ENCODE measurements around the gene NDUFAF5.

The NDUFAF5 gene

GRCh38 chr20:13819885-13820645 is 35.2 kb downstream of the NDUFAF5 start:
- DNase-seq (ENCODE audit: low read depth), result peak; percentile 87
- H3K4me3 ChIP-seq (ENCODE audit: low read length), result no peak overlapping the region
- peak; percentile 57 for TF ChIP-seq CTCF (IDR thresholded peaks at IDR 0.05; ENCODE audit: insufficient read depth, low read depth, low read length, missing control alignments)

- peak; percentile 81 for DNase-seq (ENCODE audit: low read depth)
- H3K4me3 ChIP-seq (ENCODE audit: low read length), result no peak overlapping the region
- no peak for TF ChIP-seq CTCF (IDR thresholded peaks at IDR 0.05; ENCODE audit: insufficient read depth, low read depth, low read length, missing control alignments)
Measured at GRCh38 chr20:13821876-13822275, 37.0 kb downstream of the NDUFAF5 start.

GRCh38 chr20:13822459-13822858 is 37.6 kb downstream of the NDUFAF5 start:
- DNase-seq (ENCODE audit: low read depth), result no peak
- no peak for TF ChIP-seq CTCF (IDR thresholded peaks at IDR 0.05; ENCODE audit: insufficient read depth, low read depth, low read length, missing control alignments)
- H3K4me3 ChIP-seq (ENCODE audit: low read length), result no peak overlapping the region

- H3K4me3 ChIP-seq (ENCODE audit: low read length), result no peak overlapping the region
- no peak for TF ChIP-seq CTCF (IDR thresholded peaks at IDR 0.05; ENCODE audit: insufficient read depth, low read depth, low read length, missing control alignments)
- no peak for DNase-seq (ENCODE audit: low read depth)
Measured at GRCh38 chr20:13824459-13824858, 39.6 kb downstream of the NDUFAF5 start.

GRCh38 chr20:13825465-13825864 is 40.6 kb downstream of the NDUFAF5 start:
- no peak overlapping the region for H3K4me3 ChIP-seq (ENCODE audit: low read length)
- DNase-seq (ENCODE audit: low read depth), result no peak
- no peak for TF ChIP-seq CTCF (IDR thresholded peaks at IDR 0.05; ENCODE audit: insufficient read depth, low read depth, low read length, missing control alignments)

- no peak for TF ChIP-seq CTCF (IDR thresholded peaks at IDR 0.05; ENCODE audit: insufficient read depth, low read depth, low read length, missing control alignments)
- H3K4me3 ChIP-seq (ENCODE audit: low read length), result no peak overlapping the region
- no peak for DNase-seq (ENCODE audit: low read depth)
Measured at GRCh38 chr20:13831476-13831875, 46.6 kb downstream of the NDUFAF5 start.

- no peak for DNase-seq (ENCODE audit: low read depth)
- no peak overlapping the region for H3K4me3 ChIP-seq (ENCODE audit: low read length)
- TF ChIP-seq CTCF (IDR thresholded peaks at IDR 0.05; ENCODE audit: insufficient read depth, low read depth, low read length, missing control alignments), result no peak
Measured at GRCh38 chr20:13838664-13839063, 53.8 kb downstream of the NDUFAF5 start.
